ENCODE measurements around the gene ROS1. TPM values are rescaled to one million over a fixed set of nuclear protein-coding genes. Genes with fewer than 3 reads are reported as not detected.

The ROS1 gene
- total and polyA plus RNA-seq, 2 donors (not counting 3 experiments of a cell fraction or from before 2014, with no cell fraction given), result not detected

DNA sequence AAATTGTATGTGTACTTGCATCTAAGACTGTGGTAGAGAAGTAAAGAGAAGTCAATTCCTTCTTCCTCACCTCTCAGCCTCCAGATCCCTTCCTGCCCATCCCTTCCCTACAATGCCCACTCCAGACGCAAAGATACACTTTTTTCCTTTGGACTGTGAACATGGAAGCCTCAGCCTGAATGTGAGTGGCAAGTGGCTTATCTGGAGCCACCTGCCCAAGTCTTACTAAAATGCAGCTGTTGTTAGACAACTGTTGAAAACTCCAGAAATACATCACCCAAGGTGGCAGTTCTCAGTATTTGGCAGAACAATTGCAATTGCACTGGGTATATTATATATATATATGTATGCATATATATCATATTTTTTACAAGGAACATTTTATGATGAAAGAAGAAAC, 152.9 kb downstream of the ROS1 start:
- no peak overlapping the region for H3K27ac ChIP-seq (ENCODE audit: insufficient read depth, low read depth, low read length)
- H2AFZ ChIP-seq (ENCODE audit: low read depth, low read length), result no peak overlapping the region
- H3K4me3 ChIP-seq (replicated peaks in 1 of 3; ENCODE audit: insufficient read depth in 1 of 3, low read depth in 1 of 3, low read length in 3 of 3), result no peak overlapping the region
- H3K27me3 ChIP-seq (ENCODE audit: control insufficient read depth in 2 of 2, insufficient read depth in 2 of 2, low read length in 2 of 2), result peaks cover 49 to 57% of the 10 kb centered on the region in 2 experiments
- no peaks in the 10 kb centered on the region for H3K4me1 ChIP-seq (ENCODE audit: control insufficient read depth, extremely low read depth, insufficient read depth, low read length)
- H4K20me1 ChIP-seq (replicated peaks; ENCODE audit: control insufficient read depth, extremely low read depth, insufficient read depth, low read length), result no peaks in the 10 kb centered on the region
- no peak overlapping the region for H3K4me2 ChIP-seq (ENCODE audit: insufficient read depth, low read length)
- DNase-seq (ENCODE audit: low read depth, low spot score) (no peak), FAIRE-seq (no peak)
- no peak for TF ChIP-seq POLR2A (IDR thresholded peaks at IDR 0.05; ENCODE audit: low read depth, low read length)
- no peak for TF ChIP-seq FOS (IDR thresholded peaks at IDR 0.05; ENCODE audit: borderline replicate concordance, insufficient read depth, low read length)
- TF ChIP-seq EZH2 (IDR thresholded peaks at IDR 0.05; ENCODE audit: borderline replicate concordance, low read depth, low read length, severe bottlenecking), result no peak
- no peak for TF ChIP-seq POLR2AphosphoS5 (IDR thresholded peaks at IDR 0.05; ENCODE audit: insufficient read depth, low read depth, low read length)
- TF ChIP-seq MYC (IDR thresholded peaks at IDR 0.05; ENCODE audit: low read depth, low read length), result no peak
- TF ChIP-seq, protein P1, sequence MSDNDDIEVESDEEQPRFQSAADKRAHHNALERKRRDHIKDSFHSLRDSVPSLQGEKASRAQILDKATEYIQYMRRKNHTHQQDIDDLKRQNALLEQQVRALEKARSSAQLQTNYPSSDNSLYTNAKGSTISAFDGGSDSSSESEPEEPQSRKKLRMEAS (IDR thresholded peaks at IDR 0.05; ENCODE audit: insufficient read depth, insufficient read length), result no peak
- TF ChIP-seq GATA2 (IDR thresholded peaks at IDR 0.05; ENCODE audit: insufficient read depth, insufficient read length, low read depth, low read length), result no peak
- TF ChIP-seq, protein P2, sequence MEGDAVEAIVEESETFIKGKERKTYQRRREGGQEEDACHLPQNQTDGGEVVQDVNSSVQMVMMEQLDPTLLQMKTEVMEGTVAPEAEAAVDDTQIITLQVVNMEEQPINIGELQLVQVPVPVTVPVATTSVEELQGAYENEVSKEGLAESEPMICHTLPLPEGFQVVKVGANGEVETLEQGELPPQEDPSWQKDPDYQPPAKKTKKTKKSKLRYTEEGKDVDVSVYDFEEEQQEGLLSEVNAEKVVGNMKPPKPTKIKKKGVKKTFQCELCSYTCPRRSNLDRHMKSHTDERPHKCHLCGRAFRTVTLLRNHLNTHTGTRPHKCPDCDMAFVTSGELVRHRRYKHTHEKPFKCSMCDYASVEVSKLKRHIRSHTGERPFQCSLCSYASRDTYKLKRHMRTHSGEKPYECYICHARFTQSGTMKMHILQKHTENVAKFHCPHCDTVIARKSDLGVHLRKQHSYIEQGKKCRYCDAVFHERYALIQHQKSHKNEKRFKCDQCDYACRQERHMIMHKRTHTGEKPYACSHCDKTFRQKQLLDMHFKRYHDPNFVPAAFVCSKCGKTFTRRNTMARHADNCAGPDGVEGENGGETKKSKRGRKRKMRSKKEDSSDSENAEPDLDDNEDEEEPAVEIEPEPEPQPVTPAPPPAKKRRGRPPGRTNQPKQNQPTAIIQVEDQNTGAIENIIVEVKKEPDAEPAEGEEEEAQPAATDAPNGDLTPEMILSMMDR (IDR thresholded peaks at IDR 0.05; ENCODE audit: extremely low read depth in 1 of 2, insufficient read depth in 1 of 2, low read depth in 1 of 2, low read length in 2 of 2), result no peak
- TF ChIP-seq JUN (IDR thresholded peaks at IDR 0.05; ENCODE audit: borderline replicate concordance, insufficient read depth, insufficient read length, low read depth), result no peak
- H3K9ac ChIP-seq (replicated peaks; ENCODE audit: extremely low read depth, insufficient read depth, low read length), result no peak overlapping the region
- no TSS peak for BruUV-seq (replicated peaks)
- dilution Hi-C loops (cut with MboI; ENCODE audit: extremely low pct_ligation_motif_present, low sequenced_read_pairs) (no loop called here), intact Hi-C loops (cut with micrococcal nuclease) (loop anchor here (2.0 kb wide), 1 partner anchor 48 kb away; no protein-coding TSS in a partner anchor)
- POLR2A ChIA-PET, result no interaction called here
- no peaks in the 10 kb centered on the region for H3K9me1 ChIP-seq (replicated peaks; ENCODE audit: control insufficient read depth, extremely low read depth, insufficient read depth, low read length)
- no peaks in the 10 kb centered on the region for H3K36me3 ChIP-seq (ENCODE audit: control insufficient read depth in 2 of 2, extremely low read depth in 1 of 2, insufficient read depth in 2 of 2, low read length in 2 of 2)
- no peaks in the 10 kb centered on the region for H3K79me2 ChIP-seq (ENCODE audit: control insufficient read depth, insufficient read depth, low read length)
- CTCF ChIA-PET, result no interaction called here
- no peaks in the 10 kb centered on the region for H3K9me3 ChIP-seq (replicated peaks; ENCODE audit: control insufficient read depth, insufficient read depth, low read length)
